HG03159 (cell line): ENCODE data around the gene FFAR3.
"Not testable (repeated sequence)": the region's sequence is repeated elsewhere in the genome, so short reads cannot be mapped to it uniquely, and the experiment has no call there.

Experiments used
- ATAC-seq: cut with Tn5 transposase; IDR thresholded peaks from one replicate; pipeline ENCODE4 v1.9.1; 2021; ENCODE audit warnings: mild to moderate bottlenecking, moderate library complexity; ENCODE audit not compliant: unreplicated experiment

FFAR3 gene

DNA sequence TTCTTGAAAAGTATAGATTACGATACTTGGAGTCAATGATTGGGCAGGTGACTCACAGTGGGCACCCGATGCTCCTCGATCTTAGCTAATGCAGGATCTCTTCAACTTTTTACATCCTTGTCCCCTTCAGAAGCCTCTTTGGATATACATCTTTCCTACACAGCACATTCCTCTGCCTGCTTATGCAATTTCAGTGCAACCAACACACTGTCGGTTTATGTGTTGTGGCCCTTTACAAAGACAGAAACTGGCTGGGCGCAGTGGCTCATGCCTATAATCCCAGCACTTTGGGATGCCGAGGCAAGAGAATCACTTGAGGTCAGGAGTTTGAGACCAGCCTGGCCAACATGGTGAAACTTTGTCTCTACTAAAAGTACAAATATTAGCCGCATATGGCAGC lies 15.2 kb downstream of the FFAR3 start:
- ATAC-seq, result no peak

DNA sequence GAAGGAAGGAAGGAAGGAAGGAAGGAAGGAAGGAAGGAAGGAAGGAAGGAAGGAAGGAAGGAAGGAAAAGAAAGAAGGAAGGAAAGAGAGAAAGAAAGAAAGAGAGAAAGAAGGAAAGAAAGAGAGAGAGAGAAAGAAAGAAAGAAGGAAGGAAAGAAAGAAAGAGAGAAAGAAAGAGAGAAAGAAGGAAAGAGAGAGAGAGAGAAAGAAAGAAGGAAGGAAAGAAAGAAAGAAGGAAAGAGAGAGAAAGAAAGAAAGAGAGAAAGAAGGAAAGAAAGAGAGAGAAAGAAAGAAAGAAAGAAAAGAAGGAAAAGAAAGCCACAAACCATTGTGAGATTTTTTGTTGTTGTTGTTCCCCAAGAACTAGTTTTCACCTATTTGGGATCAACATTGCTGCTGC lies 15.8 kb downstream of the FFAR3 start:
- not testable (repeated sequence) for ATAC-seq

DNA sequence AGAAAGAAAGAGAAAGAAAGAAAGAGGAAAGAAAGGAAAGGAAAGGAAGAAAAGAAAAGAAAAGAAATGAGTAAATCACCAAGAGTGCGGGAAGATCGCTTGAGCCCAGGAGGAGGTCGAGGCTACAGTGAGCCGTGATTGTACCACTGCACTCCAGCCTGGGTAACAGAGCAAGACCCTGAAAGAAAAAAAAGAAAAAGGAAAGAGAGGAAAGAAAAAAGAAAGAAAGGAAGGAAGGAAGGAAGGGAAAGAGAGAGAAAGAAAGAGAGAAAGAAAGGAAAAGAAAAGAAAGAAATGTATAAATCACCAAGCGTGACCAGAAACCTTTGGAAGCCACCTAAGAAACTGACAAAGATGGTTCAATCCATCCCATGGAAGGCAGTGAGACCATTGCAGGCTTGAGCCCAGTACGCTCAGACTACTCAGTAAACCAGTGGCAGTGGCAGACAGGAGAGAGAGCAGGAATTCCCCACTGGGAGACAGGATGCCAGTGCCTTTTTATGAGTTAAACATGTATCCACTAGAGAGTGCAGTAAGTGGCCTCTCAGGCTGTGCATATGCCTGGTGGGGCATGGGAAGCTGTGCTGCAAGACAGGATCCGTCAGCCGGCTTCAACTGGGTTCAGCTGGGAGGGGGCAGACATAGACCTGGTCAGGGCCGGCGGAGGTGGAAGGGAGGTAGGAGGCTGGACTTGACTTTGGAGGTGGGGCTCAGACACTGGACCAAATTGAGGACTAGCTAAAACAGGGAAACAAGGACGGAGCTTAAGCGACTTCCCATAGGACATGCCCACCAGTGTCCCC lies 17.4 kb downstream of the FFAR3 start:
- no peak for ATAC-seq

DNA sequence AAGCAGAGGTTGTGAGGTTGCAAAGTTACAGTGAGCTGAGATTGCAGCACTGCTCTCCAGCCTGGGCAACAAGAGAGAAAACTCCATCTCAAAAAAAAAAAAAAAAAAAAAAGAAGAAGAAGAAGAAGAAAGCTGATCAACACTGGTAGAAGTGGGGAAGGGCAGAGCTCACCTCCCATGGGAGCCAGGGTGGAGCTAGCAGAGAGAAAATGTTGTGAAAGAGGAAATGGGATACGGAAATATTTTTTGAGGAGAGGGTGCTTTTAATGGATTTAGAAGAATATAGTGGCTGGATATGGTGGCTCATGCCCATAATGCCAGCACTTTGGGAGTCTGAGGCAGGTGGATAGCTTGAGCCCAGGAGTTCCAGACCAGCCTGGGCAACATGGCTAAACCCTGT lies 19.4 kb downstream of the FFAR3 start:
- ATAC-seq, result no peak

DNA sequence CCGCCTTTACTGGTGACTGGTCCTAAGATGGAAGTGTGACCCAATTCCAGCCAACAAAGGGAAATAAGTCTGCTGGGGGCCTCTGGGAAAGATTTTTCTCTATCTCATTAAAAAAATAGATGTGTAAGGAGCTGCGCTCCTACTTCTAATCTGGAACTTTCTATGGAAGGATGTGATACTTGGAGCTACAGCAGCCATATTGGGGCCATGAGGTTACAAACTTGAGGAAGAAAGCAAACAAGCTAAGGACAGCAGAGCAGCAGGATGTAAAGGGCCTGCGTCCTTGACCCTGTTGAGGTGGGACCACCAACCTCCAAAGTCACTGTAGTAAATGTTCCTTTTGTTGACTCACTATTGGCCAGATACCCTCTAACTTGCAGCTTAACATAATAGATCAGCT lies 20.1 kb downstream of the FFAR3 start:
- no peak for ATAC-seq

DNA sequence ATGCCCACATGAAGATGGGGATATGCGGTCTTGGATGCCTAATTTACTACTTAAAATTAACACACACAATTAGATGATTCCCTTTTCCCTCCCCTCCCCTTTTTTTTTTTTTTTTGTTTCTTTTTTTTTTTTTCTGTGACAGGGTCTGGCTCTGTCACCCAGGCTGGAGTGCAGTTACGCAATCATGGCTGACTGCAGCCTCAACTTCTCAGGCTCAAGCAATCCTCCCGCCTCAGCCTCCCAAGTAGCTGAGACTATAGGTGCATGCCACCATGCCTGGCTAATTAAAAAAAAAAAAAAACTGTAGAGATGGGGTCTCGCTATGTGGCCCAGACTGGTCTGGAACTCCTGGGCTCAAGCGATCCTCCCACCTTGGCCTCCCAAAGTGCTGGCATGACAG lies 21.3 kb downstream of the FFAR3 start:
- not testable (repeated sequence) for ATAC-seq

DNA sequence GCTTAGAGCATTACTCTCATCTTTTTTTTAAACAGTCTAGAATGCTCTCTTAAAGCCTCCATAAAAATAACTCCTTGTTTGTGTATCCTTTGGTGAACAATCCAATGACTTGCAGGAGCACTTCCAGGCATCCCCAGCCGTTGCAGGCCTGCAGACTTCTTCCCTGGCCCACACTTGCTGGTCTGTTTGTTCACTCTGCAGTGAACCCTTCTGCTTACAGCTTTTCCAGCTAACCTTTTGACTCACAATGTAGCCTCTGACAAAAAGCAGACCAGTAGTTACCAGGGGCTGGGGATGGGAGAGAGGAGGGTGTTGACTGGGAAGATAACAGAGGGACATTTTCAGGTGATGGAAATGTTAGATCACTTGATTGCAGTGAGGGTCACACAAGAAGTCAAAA lies 21.7 kb downstream of the FFAR3 start:
- no peak for ATAC-seq

DNA sequence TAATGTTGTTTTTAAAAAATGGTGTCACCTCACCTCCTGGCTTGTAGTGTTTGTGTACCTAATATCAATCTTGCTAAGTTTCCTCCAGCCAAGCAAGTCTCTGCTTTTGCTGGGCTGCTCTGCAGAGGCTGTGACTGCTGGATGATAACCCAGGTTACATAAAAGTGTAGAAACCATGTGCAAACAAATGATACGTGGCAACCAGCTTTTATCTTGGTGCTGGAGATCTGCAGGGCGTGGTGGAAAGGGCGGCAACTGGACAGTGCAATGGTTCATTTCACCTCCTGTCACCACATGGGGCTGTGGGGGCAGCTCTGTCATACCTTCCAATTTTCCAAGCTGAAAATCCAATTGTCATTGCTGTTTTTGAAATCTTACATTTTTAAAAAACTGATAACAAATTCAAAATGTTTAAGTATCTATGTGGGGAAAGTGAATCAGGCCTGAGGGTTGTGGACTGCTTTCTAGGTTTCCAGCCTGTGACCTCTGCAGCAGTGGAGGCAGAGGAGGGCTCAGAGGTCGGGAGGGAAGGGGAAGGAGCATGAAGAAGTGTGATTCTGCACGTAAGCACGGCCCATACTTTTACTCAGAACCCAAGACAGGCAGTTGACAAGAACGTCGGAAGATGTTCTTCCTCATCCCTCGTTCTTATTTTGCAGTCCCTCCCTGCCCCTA lies 22.3 kb downstream of the FFAR3 start:
- no peak for ATAC-seq

DNA sequence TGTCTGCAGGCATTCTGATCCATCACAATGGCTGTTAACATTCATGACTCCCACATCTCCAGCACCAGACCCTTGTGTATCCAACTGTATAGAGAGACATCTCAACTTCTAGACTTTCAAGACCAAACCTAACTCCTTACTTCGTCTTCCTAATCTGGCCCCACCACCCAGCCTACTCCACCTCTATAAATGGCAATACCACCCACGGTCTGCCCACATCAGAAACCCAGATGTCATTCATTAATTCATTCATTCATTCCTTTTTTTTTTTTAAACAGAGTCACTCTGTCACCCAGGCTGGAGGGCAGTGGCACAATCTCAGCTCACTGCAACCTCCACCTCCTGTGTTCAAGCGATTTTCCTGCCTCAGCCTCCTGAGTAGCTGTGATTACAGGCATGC lies 23.1 kb downstream of the FFAR3 start:
- ATAC-seq, result no peak

DNA sequence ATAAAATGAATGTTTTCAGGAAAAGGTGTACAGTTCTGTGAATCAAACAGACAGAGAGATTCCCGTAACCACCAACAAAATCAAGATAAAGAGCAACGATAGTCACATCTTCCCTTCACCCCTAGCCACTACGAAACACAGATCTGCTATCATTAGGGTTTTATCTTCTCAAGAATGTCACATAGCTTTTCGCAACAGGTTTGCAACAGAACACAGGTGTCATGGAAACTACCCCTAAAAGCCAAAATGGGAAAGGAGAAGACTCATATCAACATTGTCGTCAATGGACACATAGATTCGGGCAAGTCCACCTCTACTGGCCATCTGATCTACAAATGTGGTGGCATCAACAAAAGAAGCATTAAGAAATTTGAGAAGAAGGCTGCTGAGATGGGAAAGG lies 23.7 kb downstream of the FFAR3 start:
- no peak for ATAC-seq

DNA sequence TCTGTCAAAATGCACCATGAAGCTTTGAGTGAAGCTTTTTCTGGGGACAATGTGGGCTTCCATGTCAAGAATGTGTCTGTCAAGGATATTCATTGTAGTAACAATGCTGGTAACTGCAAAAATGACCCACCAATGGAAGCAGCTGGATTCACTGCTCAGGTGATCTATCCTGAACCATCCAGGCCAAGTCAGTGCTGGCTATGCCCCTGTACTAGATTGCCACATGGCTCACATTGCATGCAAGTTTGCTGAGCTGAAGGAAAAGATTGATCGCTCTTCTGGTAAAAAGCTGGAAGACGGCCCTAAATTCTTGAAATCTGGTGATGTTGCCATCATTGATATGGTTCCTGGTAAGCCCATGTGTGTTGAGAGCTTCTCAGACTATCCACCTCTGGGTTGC lies 25.3 kb downstream of the FFAR3 start:
- no peak for ATAC-seq

DNA sequence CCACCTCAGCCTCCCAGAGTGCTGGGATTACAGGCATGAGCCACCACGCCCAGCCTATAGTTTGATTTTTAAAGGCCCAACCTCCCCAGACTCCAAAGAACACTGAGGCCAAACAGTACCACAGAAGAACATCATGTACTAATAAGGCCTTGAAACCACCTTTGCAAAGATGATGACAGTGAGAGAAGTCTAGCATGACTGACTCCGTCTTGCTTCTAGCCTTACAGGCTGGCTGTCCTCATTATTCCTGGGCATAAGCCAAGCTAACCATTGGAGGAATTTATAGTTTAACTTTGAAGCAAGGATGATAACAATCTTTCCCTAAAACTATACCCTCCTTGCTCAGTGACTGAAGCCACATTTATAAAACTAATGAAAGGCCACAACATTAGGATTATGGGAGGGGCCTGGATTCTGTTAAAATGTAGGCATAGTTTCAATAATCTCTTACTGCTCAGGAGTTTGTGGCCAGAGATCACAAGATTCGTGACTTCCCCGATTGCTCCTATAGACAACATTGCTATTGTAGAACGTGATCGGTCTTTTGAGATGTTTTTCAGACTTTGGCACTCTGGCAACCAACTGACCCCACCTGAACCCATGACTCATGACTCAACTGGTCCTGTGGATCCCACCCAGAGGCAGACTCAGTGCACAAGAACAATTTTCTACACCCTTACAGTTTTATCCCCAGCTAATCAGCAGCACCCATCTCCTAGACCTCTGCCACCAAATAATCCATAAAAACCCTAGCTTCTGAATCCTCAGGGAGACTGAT lies 30.2 kb downstream of the FFAR3 start:
- ATAC-seq, result no peak

DNA sequence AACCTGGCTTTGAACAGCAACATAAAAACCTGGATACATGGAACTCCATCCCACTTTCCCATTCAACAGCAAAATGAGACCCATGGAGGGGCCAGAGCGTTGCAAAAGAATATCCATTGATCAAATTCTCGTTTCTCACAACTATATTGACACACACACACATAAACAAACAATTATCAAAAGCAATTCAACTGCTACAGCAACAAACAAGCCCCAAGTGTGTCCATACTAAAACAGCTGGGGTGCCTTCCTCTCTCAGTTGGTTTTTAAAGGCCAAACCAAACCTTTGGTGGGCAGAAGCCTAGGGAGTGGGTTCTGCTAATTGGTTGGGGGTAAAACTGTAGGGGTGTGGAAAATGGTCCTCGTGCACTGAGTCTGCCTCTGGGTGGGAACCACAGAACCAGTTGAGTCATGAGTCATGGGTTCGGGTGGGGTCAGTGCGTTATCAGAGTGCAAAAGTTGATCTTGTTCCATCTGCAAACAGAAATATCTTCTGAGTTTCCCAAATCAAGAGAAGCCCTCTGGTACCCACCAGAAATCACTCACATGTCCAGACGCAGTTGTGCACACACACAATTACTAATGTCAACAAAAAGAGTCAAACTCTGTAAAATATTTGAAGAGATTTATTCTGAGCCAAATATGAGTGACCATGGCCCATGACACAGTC lies 31.1 kb downstream of the FFAR3 start:
- ATAC-seq, result no peak

DNA sequence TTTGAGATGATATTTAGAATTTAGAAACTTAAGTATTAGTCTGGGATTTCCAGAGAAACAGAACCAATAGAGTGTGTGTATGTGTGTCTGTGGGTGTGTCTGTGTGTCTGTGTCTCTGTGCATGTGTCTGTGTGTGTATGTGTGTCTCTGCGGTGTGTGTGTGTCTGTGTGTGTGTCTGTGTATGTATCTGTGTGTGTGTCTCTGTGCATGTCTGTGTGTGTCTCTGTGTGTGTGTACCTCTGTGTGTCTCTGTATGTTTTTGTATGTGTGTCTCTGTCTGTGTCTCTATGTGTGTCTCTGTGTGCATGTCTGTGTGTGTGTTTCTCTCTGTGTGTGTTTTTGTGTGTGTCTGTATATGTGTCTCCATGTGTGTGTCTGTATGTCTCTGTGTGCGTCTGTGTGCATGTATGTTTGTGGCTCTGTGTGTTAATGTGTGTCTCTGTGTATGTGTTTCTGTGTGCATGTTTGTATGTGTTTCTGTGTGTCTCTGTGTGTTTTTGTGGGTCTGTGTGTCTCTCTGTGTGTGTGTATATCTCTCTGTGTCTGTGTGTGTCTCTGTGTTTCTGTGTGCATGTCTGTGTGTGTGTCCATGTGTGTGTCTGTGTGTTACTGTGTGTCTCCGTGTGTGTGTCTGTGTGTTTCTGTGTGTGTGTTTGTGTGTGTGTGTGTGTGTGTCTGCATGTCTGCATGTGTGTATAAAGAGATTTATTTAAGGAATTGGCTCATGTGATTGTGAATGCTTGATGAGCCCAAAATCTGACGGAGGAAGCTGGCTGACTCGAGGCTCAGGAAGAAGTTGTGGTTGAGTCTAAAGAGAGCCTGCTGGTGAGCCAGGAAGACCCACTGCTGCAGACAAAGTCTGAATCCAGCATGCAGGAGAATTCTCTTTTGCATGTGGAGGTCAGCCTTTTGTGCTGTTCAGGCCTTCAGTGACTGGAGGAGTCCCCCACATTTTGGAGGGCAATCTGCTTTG lies 34.8 kb downstream of the FFAR3 start:
- ATAC-seq, result no peak

DNA sequence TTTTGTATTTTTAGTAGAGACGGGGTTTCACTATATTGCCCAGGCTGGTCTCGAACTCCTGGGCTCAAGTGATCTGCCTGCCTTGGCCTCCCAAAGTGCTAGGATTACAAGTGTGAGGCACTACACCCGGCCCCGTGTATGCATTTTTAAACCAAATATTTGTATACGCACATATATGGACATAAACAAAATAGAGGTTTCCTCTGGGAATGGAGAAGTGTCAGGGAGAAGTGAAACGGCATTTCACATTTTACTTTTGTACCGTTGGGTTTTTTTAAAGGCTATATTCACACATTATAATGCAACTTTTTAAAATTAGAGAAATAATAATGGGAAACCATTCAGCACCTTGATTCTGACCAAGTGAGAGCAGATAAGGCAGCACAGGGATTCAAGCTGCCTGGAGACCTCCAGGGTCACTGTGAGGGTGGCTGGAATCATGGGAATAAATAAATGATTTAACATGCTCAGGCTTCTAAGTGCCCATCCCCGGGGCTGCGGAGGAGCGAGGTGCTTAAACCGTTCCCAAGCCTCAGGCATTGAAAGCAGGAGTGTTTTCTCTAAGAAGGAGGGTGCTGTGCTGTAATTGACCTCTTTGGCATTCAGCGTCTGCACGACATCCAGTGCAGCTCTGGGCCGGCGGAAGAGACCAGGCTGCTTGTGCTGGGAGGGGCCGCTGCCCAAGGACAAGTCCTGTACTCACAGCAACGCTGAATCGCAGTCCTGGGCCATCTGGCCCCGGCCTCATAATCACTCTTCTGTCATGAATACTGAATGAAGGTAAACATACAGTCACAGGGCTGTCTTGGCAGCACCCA lies 37.3 kb downstream of the FFAR3 start:
- no peak for ATAC-seq

DNA sequence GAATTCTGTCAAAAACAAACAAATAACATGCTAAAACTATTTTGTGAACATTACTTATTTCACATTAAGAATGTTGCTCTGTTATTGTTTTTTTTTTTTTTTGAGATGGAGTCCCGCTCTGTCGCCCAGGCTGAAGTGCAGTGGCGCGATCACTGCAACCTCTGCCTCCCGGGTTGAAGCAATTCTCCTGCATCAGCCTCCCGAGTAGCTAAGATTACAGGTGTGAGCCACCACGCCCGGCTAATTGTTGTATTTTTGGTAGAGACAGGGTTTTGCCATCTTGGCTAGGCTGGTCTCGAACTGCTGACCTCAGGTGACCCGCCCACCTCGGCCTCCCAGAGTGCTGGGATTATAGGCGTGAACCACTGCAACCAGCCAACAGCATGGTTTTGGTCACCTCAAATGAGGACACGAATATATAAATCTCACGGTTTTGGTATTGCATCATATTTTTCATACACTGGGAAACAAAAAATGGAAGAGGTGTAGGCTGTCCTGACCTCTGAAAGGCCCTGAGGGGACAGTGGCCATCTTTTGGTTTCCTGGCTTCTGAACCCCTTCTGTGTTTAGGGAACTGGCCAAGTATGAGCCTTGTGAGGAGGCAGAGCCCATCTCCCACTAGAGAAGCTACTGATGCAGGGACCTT lies 38.1 kb downstream of the FFAR3 start:
- ATAC-seq, result no peak

DNA sequence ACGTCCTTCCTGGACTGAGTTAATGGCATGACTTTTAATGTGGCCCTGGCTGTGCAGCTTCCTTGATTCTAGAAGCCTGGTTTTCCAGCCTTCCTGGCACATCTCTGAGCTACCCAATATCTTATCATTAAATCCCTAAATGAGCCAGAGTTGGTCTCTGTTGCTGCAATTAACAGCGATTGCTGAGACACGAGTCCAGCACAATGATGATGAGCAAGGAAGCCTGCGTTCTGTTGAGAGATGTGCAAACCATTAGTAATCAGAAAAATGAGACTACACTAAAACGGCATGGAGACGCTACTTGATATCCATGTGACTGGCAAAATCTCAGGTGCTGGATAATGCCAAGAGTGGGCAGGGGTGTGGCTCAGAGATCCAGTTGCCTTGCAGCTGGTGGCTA lies 38.8 kb downstream of the FFAR3 start:
- no peak for ATAC-seq

DNA sequence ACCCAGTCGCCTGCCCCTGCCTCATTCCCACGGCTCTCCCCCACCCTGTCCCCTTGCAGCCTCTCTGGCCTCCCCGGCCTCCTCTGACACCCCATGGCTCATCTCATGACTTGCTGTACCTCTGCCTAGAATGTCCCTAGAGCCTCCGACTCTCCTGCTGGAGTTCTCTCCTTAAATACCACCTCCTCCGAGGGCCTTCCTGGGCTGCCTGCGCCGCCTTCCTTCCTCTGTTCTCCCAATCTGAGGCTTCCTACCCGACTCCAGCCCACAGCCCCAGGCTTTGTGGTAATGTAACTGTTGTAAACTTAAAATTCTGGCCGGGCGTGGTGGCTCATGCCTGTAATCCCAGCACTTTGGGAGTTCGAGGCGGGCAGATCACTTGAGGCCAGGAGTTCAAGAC lies 40.3 kb downstream of the FFAR3 start:
- ATAC-seq, result no peak

DNA sequence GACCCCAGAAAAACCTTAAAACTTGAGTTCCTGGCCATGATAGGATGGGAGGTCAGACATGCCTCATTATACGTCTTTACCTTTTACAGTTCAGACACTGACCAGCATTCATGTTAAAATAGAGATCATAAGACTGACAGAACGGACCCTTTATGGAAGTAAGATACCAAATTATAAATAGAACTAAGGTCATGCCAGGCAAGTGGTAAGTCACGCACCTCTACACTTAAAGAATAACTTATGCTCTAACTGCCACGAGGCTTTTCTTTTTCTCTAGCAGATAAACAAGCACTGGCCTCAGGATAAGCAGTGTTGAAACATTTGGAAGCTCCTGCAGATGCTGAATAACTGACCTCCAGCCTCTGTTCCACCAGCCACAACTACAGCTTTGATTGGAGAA lies 41.0 kb downstream of the FFAR3 start:
- ATAC-seq, result no peak
